Measurements from ENCODE around the gene TSFM. TPM values are rescaled to one million over a fixed set of nuclear protein-coding genes. Genes with fewer than 3 reads are reported as not detected.

The TSFM gene
- total RNA-seq, 1 experiment from 2014 or later = 53.2 TPM

DNA sequence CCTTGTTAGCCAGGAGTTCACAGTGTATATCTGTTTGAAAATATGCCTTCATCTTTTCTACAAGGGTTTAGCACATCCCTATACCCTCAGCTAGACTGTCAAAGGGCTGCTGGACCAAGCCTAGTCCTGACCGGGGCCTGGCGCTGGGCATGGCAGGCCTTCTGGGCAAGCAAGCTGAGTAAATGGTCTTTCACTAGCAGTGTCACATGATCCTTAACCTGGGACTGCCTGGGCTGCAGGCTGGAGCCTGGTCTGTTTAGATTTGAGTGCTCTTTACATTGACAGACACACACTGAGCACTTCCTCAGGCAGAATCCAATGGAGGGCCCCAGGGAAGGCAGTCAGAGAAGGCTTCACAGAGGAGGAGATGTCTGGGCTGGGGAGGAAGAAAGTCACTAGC, 42.9 kb downstream of the TSFM start:
- Histone ChIP-seq H3K4me3 (replicated peaks in 1 of 2; ENCODE audit: low read depth in 1 of 2, low read length in 2 of 2) (no peak overlapping the region), H3K27ac (ENCODE audit: low read depth, low read length) (no peak overlapping the region), H3K36me3 (ENCODE audit: control insufficient read depth in 1 of 2, insufficient read depth in 2 of 2, low read length in 2 of 2) (peaks cover 37 to 45% of the 10 kb centered on the region in 2 experiments), H3K9me2 (ENCODE audit: insufficient read depth) (no peaks in the 10 kb centered on the region), H3K9me3 (ENCODE audit: control insufficient read depth in 1 of 2, insufficient read depth in 1 of 2, low read depth in 1 of 2, low read length in 2 of 2) (no peaks in the 10 kb centered on the region), H3K27me3 (ENCODE audit: insufficient read depth, low read length) (no peaks in the 10 kb centered on the region), H2AFZ (ENCODE audit: low read depth, low read length, poor library complexity, severe bottlenecking) (no peak overlapping the region), H3K4me1 (ENCODE audit: control insufficient read depth in 1 of 2, insufficient read depth in 2 of 2, low read length in 2 of 2) (no peaks in the 10 kb centered on the region), H4K20me1 (ENCODE audit: insufficient read depth) (no peaks in the 10 kb centered on the region), H3K4me2 (ENCODE audit: low read length) (no peak overlapping the region), H3K9ac (ENCODE audit: low read length) (no peak overlapping the region), H3K79me2 (ENCODE audit: insufficient read depth, low read length) (peaks cover 12% of the 10 kb centered on the region)
- ChIA-PET CTCF (no interaction called here), RAD21 (ENCODE audit: low non-redundant PET in 1 of 2, low total read pairs in 2 of 2, uncharacterized antibody in 2 of 2, unreplicated experiment in 2 of 2) (no interaction called here), POLR2A (no interaction called here)
- BruUV-seq (replicated peaks) = no TSS peak
- no peak for DNase-seq (ENCODE audit: low read depth, low spot score)
- ATAC-seq = no peak
- intact Hi-C loops (cut with micrococcal nuclease) = no loop called here
- TF ChIP-seq ZNF274 (IDR thresholded peaks at IDR 0.05; ENCODE audit: low read depth, low read length) (no peak), POLR2AphosphoS5 (IDR thresholded peaks at IDR 0.05; ENCODE audit: low read depth, low read length) (no peak), JUND (IDR thresholded peaks at IDR 0.05) (no peak)

GRCh38 chr12:57826400-57826799, 43.8 kb downstream of the TSFM start:
- Histone ChIP-seq H2AFZ (ENCODE audit: low read depth, low read length, poor library complexity, severe bottlenecking) (no peak overlapping the region), H4K20me1 (ENCODE audit: insufficient read depth) (no peaks in the 10 kb centered on the region), H3K27me3 (ENCODE audit: insufficient read depth, low read length) (no peaks in the 10 kb centered on the region), H3K4me3 (replicated peaks in 1 of 2; ENCODE audit: low read depth in 1 of 2, low read length in 2 of 2) (no peak overlapping the region), H3K9me2 (ENCODE audit: insufficient read depth) (no peaks in the 10 kb centered on the region), H3K9ac (ENCODE audit: low read length) (no peak overlapping the region), H3K36me3 (ENCODE audit: control insufficient read depth in 1 of 2, insufficient read depth in 2 of 2, low read length in 2 of 2) (peaks cover 37 to 45% of the 10 kb centered on the region in 2 experiments), H3K4me2 (ENCODE audit: low read length) (no peak overlapping the region), H3K27ac (ENCODE audit: low read depth, low read length) (no peak overlapping the region), H3K9me3 (ENCODE audit: control insufficient read depth in 1 of 2, insufficient read depth in 1 of 2, low read depth in 1 of 2, low read length in 2 of 2) (no peaks in the 10 kb centered on the region), H3K79me2 (ENCODE audit: insufficient read depth, low read length) (peaks cover 18% of the 10 kb centered on the region), H3K4me1 (ENCODE audit: control insufficient read depth in 1 of 2, insufficient read depth in 2 of 2, low read length in 2 of 2) (no peaks in the 10 kb centered on the region)
- ChIA-PET POLR2A (no interaction called here), RAD21 (ENCODE audit: low non-redundant PET in 1 of 2, low total read pairs in 2 of 2, uncharacterized antibody in 2 of 2, unreplicated experiment in 2 of 2) (no interaction called here), CTCF (no interaction called here)
- no peak for TF ChIP-seq ZFX (IDR thresholded peaks at IDR 0.05)
- no peak for TF ChIP-seq RAD21 (IDR thresholded peaks at IDR 0.05; ENCODE audit: low read depth)
- TF ChIP-seq POLR2AphosphoS5 (IDR thresholded peaks at IDR 0.05; ENCODE audit: low read depth, low read length) = no peak
- TF ChIP-seq SP1 (IDR thresholded peaks at IDR 0.05; ENCODE audit: low read depth) = no peak
- no TSS peak for BruUV-seq (replicated peaks)
- intact Hi-C loops (cut with micrococcal nuclease) = no loop called here
- no peak for ATAC-seq
- DNase-seq (ENCODE audit: low read depth, low spot score) = no peak
